HEK293 (cell line): Measurements from ENCODE around the gene RARS1.

ENCODE experiments used
- CTCF ChIA-PET: fragments of 350-600 bp; formaldehyde crosslinking; extraction: SDS; loops from one replicate; lab custom pipeline; 2021; ENCODE audit warnings: antibody characterized with exemption; lab: Yijun Ruan, JAX
- POLR2A ChIA-PET: fragments of 300-600 bp; formaldehyde crosslinking; extraction: SDS; loops from one replicate; lab custom pipeline; 2020; ENCODE audit warnings: antibody characterized with exemption, inconsistent platforms; lab: Yijun Ruan, JAX
- H3K27ac ChIP-seq: fragments of 200-500 bp; sonication (Bioruptor generic); 2 replicates; pipeline ENCODE4 v1.5.1; 2014; ENCODE audit warnings: low read depth, low read length, control low read depth, inconsistent platforms; ENCODE audit errors: extremely low read depth
- H3K36me3 ChIP-seq, 2 experiments: fragments of 200-500 bp in 1 of 2; sonication (Bioruptor generic) in 1 of 2; 1 replicate in 1 of 2; 2 replicates in 1 of 2; pipeline ENCODE4 v1.5.1; 2014 to 2017; ENCODE audit warnings: inconsistent platforms in 2 of 2, low read length in 2 of 2; ENCODE audit not compliant: control insufficient read depth in 2 of 2, insufficient read depth in 1 of 2
- H3K4me1 ChIP-seq: fragments of 200-500 bp; sonication (Bioruptor generic); 2 replicates; pipeline ENCODE4 v1.5.1; 2014; ENCODE audit warnings: mild to moderate bottlenecking, low read length, inconsistent platforms; ENCODE audit not compliant: control insufficient read depth, insufficient read depth
- H3K4me3 ChIP-seq: 2 replicates; pipeline ENCODE4 v1.5.1; 2011; ENCODE audit warnings: low read depth, mild to moderate bottlenecking, control low read depth, low read length, moderate library complexity
- H3K9me3 ChIP-seq: fragments of 200-500 bp; sonication (Bioruptor generic); 2 replicates; pipeline ENCODE4 v1.5.1; 2014; ENCODE audit warnings: low read depth, low read length, inconsistent platforms; ENCODE audit not compliant: control insufficient read depth, insufficient read depth
- HOXC10 ChIP-seq: sonication (generic); formaldehyde crosslinking; IDR thresholded peaks from 2 replicates; pipeline ENCODE4 v1.8.1; 2023; ENCODE audit warnings: mild to moderate bottlenecking, missing genetic modification reagents
- SP2 ChIP-seq: fragments of 450-650 bp; formaldehyde crosslinking; IDR thresholded peaks from 2 replicates; pipeline ENCODE4 v1.5.1; 2016; ENCODE audit warnings: missing biosample characterization, missing genetic modification characterization
- ZNF175 ChIP-seq: fragments of 450-650 bp; formaldehyde crosslinking; IDR thresholded peaks from 2 replicates; pipeline ENCODE4 v1.5.1; 2016; ENCODE audit warnings: missing biosample characterization, missing genetic modification characterization
- ZNF292 ChIP-seq: fragments of 450-650 bp; formaldehyde crosslinking; IDR thresholded peaks from 2 replicates; pipeline ENCODE4 v1.5.1; 2016; ENCODE audit warnings: low read depth, missing biosample characterization, missing genetic modification characterization, borderline replicate concordance
- ZNF677 ChIP-seq: fragments of 450-650 bp; IDR thresholded peaks from 2 replicates; pipeline ENCODE4 v1.5.0; 2018; ENCODE audit warnings: missing biosample characterization, mild to moderate bottlenecking, missing genetic modification characterization, moderate library complexity
- ZNF747 ChIP-seq: fragments of 450-650 bp; formaldehyde crosslinking; IDR thresholded peaks from 2 replicates; pipeline ENCODE4 v1.5.1; 2016; ENCODE audit warnings: missing biosample characterization, missing genetic modification characterization
- ZNF76 ChIP-seq: fragments of 450-650 bp; formaldehyde crosslinking; IDR thresholded peaks from 2 replicates; pipeline ENCODE4; 2016; ENCODE audit warnings: low read depth, missing biosample characterization, missing genetic modification characterization, borderline replicate concordance
- ZNF843 ChIP-seq: fragments of 450-650 bp; formaldehyde crosslinking; IDR thresholded peaks from 2 replicates; pipeline ENCODE4 v1.5.1; 2016; ENCODE audit warnings: missing biosample characterization, missing genetic modification characterization
- TF ChIP-seq, protein P1 (sequence below): fragments of 450-650 bp; IDR thresholded peaks from 2 replicates; pipeline ENCODE4 v1.5.1; 2018; ENCODE audit warnings: missing biosample characterization, mild to moderate bottlenecking, missing genetic modification characterization
- TF ChIP-seq, protein P2 (sequence below): fragments of 450-650 bp; formaldehyde crosslinking; IDR thresholded peaks from 2 replicates; pipeline ENCODE4 v1.5.1; 2016; ENCODE audit warnings: missing biosample characterization, missing genetic modification characterization
- TF ChIP-seq, protein P3 (sequence below): fragments of 450-650 bp; formaldehyde crosslinking; IDR thresholded peaks from 2 replicates; pipeline ENCODE4 v1.5.1; 2016; ENCODE audit warnings: missing biosample characterization, missing genetic modification characterization

The RARS1 gene

DNA sequence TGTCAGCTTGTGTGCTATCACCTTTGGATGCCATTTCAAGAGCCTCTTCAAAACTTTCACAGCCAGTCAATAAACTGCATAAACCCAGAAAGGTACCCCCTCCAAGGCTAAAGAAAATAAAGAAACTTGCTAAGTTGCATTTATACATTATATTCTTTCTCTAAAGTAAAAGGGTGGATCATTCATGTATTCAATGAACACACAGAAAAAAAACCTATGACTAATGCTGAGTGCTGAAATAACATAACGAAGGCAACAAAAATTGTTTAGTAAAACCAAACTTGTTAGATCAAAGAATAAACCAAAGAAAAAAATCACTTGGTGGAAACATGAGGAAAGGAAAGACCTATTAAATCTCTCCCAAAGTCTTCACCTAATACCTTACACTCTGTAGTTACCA is 77.7 kb downstream of the RARS1 start (continued):
- TF ChIP-seq ZNF747: no peak

DNA sequence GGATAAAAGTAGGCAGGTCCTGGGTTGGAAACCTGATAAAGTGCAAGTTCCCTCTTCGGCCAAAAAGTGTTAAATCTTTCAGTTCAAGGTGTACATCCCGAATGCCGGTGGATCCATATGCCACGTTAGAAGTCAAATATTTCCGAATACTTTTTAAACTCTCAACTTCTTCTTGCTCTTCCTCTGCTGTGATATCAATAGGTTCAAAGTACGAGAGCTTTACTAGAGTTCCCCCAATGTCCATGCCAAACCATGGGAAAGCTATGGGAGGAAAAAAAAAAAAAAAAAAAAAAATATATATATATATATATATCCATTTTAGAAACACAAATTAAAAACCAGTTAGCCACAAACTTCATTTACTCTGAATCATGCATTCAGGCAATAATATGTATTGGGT is 82.5 kb downstream of the RARS1 start:
- ChIA-PET POLR2A (interaction anchor here (0.6 kb wide), 1 partner anchor 1425 kb away, joined by 4 read pairs; no protein-coding TSS in a partner anchor), CTCF (no interaction called here)
- Histone ChIP-seq H3K9me3 (no peaks in the 10 kb centered on the region), H3K4me1 (no peaks in the 10 kb centered on the region), H3K4me3 (no peak overlapping the region), H3K36me3 (peaks cover 34 to 41% of the 10 kb centered on the region in 2 experiments), H3K27ac (no peak overlapping the region)
- TF ChIP-seq, protein P1, sequence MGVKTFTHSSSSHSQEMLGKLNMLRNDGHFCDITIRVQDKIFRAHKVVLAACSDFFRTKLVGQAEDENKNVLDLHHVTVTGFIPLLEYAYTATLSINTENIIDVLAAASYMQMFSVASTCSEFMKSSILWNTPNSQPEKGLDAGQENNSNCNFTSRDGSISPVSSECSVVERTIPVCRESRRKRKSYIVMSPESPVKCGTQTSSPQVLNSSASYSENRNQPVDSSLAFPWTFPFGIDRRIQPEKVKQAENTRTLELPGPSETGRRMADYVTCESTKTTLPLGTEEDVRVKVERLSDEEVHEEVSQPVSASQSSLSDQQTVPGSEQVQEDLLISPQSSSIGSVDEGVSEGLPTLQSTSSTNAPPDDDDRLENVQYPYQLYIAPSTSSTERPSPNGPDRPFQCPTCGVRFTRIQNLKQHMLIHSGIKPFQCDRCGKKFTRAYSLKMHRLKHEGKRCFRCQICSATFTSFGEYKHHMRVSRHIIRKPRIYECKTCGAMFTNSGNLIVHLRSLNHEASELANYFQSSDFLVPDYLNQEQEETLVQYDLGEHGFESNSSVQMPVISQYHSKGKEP (tag by site-specific recombination): no peak
- TF ChIP-seq ZNF677 (tag by site-specific recombination) (no peak), ZNF175 (tag by site-specific recombination) (no peak), ZNF843 (tag by site-specific recombination) (no peak), ZNF292 (tag by site-specific recombination) (no peak), SP2 (tag by site-specific recombination) (no peak), ZNF76 (tag by site-specific recombination) (no peak), HOXC10 (CRISPR knock-in tag) (no peak)
- TF ChIP-seq, protein P2, sequence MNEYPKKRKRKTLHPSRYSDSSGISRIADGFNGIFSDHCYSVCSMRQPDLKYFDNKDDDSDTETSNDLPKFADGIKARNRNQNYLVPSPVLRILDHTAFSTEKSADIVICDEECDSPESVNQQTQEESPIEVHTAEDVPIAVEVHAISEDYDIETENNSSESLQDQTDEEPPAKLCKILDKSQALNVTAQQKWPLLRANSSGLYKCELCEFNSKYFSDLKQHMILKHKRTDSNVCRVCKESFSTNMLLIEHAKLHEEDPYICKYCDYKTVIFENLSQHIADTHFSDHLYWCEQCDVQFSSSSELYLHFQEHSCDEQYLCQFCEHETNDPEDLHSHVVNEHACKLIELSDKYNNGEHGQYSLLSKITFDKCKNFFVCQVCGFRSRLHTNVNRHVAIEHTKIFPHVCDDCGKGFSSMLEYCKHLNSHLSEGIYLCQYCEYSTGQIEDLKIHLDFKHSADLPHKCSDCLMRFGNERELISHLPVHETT (tag by site-specific recombination): no peak
- TF ChIP-seq, protein P3, sequence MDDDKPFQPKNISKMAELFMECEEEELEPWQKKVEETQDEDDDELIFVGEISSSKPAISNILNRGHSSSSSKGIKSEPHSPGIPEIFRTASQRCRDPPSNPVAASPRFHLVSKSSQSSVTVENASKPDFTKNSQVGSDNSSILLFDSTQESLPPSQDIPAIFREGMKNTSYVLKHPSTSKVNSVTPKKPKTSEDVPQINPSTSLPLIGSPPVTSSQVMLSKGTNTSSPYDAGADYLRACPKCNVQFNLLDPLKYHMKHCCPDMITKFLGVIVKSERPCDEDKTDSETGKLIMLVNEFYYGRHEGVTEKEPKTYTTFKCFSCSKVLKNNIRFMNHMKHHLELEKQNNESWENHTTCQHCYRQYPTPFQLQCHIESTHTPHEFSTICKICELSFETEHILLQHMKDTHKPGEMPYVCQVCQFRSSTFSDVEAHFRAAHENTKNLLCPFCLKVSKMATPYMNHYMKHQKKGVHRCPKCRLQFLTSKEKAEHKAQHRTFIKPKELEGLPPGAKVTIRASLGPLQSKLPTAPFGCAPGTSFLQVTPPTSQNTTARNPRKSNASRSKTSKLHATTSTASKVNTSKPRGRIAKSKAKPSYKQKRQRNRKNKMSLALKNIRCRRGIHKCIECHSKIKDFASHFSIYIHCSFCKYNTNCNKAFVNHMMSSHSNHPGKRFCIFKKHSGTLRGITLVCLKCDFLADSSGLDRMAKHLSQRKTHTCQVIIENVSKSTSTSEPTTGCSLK: no peak
